UCSD-AML1 (cell line): ENCODE results near the gene MMP28.

ENCODE experiments used
- DNase-seq: peaks from one replicate; lab custom pipeline; 2025; ENCODE audit not compliant: unreplicated experiment; lab: John Stamatoyannopoulos, UW

The MMP28 gene

GRCh38 chr17:35744830-35745229 is 50.6 kb downstream of the MMP28 start:
- DNase-seq = no peak

DNA sequence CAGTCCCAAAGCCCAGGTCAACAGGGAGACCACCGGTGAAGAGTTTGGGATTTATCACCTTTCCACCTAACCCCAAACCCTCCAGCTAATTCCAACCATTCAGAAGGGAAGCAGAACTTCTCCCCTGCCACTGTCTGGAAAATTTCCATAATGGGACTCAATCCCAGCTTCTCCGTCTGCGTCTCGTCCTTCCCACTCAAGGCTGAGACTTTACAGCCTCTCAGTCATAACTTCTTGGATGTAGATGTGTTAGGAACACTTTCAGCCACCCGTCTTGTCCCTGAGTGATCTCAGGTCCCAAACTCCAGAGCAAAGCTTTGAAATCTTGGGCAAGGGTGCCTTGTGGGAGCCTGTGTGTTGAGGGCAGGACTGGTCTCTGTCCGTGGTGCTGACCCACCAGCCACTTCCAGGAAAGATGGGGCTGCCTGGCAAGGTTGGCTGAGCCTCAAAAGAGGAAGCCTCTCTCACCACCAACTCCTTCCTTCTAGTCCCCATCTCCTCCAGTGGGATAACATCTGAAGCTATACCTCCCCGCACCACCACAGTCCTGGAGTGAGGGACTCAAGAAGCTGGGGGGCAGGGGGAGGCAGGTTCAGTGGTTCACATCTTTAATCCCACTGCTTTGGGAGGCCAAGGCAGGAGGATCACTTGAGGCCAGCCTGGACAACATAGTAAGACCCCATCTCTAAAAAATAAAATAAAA is 51.7 kb downstream of the MMP28 start:
- peak; percentile 67 for DNase-seq

DNA sequence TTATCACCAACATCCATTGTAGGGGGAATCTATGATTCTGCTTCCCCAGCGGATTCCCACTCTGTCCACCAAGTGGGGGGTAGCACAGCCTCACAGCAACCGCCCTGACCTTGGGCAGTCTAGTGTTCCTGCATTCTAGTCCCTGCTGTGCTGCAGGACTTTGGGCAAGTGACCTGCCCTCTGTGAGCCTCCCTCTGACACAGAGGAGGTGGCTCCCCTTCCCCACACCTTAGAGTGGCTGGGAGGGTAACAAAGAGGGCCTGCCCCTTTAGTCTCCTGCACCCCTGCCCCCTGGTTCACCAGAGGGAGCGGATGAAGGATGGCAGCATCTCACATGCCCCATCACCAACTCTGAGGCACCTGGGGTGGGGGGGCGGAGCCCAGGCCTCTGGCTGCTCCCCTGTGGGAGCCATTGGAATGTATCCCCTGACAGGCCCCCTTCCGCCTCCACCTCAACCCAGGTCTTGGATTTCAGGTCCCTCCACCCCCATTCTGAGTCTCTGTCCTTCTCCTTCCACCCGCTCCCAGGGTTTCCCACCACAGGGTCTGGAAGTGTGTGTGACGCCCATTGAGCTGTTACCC is 52.5 kb downstream of the MMP28 start:
- no peak for DNase-seq

- no peak for DNase-seq
Measured at GRCh38 chr17:35742496-35742895, 52.9 kb downstream of the MMP28 start.

GRCh38 chr17:35740997-35741931 is 54.2 kb downstream of the MMP28 start:
- DNase-seq = no peak

- DNase-seq = no peak
Measured at GRCh38 chr17:35740216-35740615, 55.2 kb downstream of the MMP28 start.

DNA sequence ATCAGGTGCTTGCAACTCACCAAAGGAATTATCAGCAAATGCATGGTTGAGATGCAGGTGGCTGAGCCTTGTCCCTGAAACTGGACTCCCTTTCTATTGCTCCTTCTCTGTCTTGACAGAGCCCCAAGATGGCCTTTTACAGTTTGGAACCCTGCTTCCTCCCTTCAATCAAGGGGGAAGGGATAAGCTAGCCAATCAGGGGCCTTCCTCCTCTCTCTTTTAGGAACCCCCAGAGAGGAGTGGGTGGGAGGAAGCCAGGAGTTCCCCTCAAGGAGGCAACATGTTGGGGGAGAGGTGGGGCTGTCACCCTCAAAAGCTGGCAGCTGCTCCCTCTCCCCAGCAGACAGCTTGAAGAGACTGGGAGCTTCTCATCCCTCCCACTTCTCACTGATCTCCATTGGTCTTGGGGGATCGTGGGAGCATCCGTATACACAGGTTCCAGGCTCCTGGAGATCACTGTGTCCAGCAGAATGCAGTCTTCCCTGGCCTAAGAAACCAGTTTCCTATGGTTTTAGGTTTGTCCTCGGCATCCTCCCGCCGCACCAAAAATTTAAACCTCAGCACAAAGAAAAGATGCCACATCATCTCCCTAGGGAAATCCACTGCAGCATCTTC is 56.8 kb downstream of the MMP28 start:
- DNase-seq = no peak

DNA sequence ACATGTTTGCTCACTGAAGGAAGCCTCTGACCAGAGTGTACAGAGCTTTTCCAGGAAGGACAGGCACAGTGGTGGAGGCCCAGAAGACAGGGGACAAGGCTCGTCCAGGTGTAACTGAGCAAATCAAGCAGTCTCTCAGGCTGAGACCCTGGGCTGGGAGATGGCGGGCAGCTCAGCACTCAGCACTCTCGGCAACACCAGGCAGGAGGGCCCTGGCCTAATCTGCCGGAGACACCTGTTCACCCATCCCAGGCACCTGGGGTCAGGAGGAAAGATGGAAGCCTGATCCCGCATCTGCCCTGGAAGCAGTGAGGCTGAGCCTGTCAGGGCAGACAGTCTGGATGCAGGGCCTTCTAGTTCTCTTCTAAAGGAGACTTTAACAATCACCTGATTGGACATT is 59.2 kb downstream of the MMP28 start:
- no peak for DNase-seq

DNA sequence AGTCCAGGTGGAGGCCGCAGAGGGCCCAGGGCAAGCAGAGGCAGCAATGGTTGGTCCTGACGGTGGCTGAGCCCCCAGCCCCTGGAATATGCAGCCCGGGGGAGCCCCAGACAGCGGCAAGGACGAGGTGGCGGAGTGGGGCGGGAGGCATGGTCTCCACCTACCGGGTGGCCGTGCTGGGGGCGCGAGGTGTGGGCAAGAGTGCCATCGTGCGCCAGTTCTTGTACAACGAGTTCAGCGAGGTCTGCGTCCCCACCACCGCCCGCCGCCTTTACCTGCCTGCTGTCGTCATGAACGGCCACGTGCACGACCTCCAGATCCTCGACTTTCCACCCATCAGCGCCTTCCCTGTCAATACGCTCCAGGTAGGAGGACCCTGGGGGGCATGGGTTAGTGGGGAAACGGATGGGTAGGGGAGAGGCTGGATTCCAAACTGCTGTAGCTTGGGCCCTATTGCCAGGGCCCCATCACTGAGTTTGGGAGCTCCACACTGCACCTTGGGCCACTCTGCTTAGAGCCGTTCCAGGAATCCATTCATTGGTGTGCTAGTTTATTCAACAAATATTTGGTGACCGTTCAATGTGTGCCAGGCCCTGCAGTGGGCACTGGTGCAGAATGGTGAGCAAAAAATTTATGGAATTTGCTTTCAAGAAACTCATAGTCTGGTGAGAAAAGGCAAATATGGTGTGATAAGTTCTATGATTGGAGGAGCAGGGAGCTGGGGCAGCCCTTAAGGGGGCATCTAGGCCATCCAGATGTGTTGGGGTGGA is 60.2 kb downstream of the MMP28 start:
- no peak for DNase-seq

DNA sequence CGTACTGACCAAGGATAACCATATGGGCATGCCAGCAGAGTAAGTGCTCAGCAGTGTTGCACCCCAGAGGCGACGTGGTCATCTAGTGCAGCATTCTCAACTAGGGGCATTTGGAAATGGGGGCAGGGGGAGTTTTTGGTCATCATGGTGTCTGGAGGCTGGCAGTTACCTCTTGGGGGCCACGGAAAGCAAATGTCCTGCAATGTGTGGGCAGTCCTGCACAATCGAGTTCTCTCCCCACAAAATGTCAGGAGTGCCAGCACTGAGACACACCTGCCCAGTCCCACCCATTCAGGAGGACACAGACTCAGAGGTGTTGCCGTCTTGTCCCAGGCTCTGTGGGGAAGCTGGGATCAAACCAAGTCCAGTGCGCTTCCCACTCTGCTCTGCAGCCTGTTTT is 61.0 kb downstream of the MMP28 start:
- DNase-seq = no peak

DNA sequence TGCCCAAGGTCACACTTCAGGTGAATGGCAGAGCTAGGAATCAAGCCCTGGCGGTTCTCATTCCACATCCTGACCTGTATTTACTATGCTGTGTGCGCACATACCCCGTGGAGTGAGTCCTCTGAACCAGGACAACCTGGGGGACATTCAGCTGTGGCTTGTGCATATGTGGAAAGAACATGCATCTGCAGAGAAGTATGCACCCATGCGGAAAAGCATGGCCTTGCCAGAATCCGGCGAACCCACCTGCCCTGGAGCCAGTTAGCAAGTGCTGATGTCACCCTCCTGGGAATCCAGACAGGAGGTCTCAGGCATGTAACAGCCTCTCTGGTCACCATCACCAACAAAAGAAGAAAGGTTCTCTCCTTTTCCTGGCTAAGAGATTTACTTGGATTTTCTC is 62.1 kb downstream of the MMP28 start:
- DNase-seq = no peak

DNA sequence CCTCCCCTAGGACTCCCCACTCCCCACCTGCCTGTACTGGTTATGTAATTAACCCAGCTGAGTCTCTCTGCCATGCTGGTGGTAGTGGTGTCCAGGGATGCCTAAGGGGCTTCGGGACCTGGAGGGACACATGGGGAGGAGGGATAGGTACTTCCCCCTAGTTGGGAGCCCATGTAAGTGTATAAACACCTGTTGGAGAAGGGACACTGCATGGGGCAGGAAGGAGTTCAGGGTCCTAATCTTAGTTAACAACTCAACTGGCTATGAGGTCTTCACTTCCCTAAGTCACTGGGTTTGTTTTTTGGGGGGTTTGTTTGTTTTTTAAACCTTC is 62.7 kb downstream of the MMP28 start:
- no peak for DNase-seq

GRCh38 chr17:35731917-35732805 is 63.3 kb downstream of the MMP28 start:
- DNase-seq = no peak

- DNase-seq = no peak
Measured at GRCh38 chr17:35731239-35731916, 64.1 kb downstream of the MMP28 start, which contains the start of gene RASL10B. TSS of gene RASL10B (plus strand) at chr17:35731639. CDS start at chr17:35735185, 3,546 bp downstream.

GRCh38 chr17:35730400-35731005 is 64.9 kb downstream of the MMP28 start:
- no peak for DNase-seq

- DNase-seq = no peak
Measured at GRCh38 chr17:35729405-35729833, 66.0 kb downstream of the MMP28 start.

DNA sequence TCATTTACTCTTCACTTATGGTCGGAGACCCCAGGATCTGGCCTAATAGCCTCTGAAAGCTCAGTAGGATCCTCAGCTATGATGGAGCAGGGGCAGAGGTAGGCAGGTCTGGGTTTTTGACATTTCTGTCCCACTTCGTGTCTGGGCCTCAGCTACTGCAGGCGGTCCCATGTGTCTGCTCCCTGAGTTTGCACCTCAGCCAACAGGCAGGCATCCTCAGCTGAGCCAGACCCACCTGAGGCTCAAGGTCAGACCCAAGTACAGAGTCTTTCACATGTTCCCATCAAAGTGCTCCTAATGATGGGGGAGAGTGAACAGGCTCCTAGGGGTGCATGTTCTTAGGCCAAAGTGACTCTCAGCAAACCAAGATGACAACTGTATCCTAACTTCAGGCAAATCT is 66.9 kb downstream of the MMP28 start:
- DNase-seq = no peak

- no peak for DNase-seq
Measured at GRCh38 chr17:35727635-35728034, 67.8 kb downstream of the MMP28 start.

DNA sequence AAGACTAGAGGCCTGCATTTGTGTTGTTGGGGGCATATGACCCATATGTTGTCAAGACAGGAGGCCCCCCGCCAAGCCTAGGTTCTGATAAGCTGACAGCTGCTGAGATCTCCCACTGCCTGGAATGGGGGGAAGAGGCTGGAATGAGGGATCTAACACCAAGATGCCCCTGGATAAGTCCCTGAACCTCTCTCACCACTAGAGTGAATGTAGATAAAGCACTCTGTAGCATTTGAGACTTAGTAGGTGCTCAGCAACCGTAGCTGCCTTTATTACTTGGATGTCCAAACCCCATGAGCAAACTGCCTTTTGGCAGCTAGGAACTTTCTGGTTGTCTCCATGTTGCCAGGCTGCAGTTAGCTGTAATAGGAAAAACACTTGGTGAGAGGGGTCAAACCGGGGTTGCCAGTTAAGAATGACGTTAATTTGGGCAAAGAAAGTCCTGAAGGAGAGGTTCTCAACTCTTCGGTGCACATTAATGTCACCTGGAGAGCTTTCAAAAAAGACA is 68.4 kb downstream of the MMP28 start:
- DNase-seq = no peak
